HG02588 (cell line): ENCODE results near the gene EFHC2.
"Not testable (repeated sequence)": the region's sequence is repeated elsewhere in the genome, so short reads cannot be mapped to it uniquely, and the experiment has no call there.

Experiments used
- ATAC-seq: cut with Tn5 transposase; IDR thresholded peaks from one replicate; pipeline ENCODE4 v1.9.1; 2021; ENCODE audit warnings: mild to moderate bottlenecking, moderate library complexity; ENCODE audit not compliant: unreplicated experiment

Gene EFHC2

DNA sequence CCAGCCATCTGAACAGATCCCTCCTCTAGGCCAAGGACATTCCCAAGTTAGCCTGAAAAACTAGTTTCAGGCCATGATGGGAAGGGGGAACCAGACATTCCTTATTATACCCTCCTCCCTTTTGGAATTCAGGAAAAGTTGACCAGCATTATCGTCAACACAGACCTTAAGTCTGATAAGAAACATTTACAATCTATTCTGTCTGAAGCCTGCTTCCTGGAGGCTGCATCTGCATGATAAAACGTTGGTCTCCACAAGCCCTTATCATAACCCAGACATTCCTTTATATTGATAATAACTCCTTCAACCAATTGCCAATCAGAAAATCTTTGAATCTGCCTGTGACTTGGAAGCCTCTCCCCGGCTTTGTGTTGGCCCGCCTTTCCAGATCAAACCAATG, 44.3 kb downstream of the EFHC2 start:
- ATAC-seq, result no peak

- ATAC-seq, result no peak
Observed at GRCh38 chrX:44291468-44292092, 51.9 kb downstream of the EFHC2 start.

- ATAC-seq, result no peak
Observed at GRCh38 chrX:44290718-44291117, 52.8 kb downstream of the EFHC2 start.

DNA sequence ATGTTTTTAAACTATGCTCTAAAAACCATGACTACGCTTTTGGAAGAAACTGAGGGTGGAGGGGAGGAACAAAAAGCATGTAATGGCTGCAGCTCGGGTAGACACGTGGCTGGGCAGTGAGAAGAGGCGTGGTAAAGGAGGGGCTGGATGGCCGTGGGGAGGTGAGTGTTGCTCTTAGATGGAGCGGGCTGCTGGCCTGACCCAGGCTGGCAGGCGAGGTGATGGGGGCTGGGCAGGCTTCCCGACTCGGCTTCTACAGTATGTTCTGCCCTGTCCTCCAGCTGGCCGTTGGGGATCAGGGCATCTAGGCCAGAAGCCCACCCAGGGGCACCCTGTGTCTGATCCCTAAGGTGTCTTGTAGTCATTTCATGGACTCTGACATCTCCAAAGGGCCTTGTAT, 60.7 kb downstream of the EFHC2 start:
- ATAC-seq, result no peak

DNA sequence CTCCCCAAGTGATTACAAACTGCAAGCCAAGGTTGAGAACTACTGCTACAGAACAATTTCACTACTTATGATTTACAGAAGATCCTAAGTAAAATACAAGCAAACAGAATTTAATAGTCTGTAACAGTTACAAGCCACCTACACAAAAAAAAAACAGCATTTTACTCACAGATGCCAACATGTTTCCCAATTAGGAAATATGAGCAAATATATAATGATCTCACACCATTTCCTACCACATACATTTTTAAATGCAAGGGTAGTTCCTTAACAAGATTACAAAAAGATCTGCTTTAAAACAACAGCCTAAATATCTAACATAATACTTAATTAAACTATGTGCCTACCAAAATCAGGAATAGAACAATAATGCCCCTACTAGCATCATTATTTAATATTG, 63.4 kb downstream of the EFHC2 start:
- ATAC-seq, result no peak

GRCh38 chrX:44274096-44274495, 69.4 kb downstream of the EFHC2 start:
- no peak for ATAC-seq

- ATAC-seq, result no peak
Observed at GRCh38 chrX:44267861-44268260, 75.6 kb downstream of the EFHC2 start.

GRCh38 chrX:44267116-44267515, 76.4 kb downstream of the EFHC2 start:
- ATAC-seq, result no peak

DNA sequence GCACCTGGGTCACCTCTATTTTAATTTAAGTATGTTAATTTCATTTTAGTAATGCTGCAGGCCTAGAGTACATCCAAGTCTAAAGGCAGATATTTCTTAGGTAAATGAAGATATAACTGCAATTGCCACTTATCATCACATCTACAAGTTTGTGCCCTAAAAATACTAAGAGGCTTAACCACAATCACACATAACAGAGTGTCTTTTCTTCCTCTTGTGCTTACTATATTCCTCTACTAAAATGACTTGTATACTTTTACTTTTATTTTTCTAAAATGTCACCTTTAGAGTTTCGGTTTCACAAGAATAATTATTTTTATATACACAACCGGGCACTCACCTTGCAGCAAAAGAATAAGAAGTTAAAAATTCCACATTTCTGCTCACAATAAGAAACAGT, 77.9 kb downstream of the EFHC2 start:
- ATAC-seq, result no peak

- no peak for ATAC-seq
Observed at GRCh38 chrX:44264936-44265335, 78.5 kb downstream of the EFHC2 start.

DNA sequence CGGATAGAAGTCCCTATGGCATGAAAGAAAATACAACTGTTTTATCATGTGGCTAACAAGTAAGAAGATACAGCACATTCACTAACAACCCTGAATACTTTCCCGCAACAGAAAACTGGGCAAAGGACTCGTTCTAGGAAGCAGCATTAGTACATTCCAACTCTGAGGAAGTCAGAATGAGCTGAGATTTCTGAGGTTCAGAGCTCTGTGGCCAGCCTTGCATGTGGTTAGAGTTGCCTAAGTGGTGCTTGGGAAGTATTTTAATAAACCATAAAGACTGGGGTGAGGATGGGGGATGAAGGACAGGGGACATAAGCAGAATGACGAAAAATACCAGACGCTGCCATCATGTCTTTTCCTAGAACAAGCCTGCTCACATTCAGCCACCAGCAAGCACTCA, 82.2 kb downstream of the EFHC2 start:
- no peak for ATAC-seq

- ATAC-seq, result no peak
Observed at GRCh38 chrX:44260609-44261008, 82.9 kb downstream of the EFHC2 start.

DNA sequence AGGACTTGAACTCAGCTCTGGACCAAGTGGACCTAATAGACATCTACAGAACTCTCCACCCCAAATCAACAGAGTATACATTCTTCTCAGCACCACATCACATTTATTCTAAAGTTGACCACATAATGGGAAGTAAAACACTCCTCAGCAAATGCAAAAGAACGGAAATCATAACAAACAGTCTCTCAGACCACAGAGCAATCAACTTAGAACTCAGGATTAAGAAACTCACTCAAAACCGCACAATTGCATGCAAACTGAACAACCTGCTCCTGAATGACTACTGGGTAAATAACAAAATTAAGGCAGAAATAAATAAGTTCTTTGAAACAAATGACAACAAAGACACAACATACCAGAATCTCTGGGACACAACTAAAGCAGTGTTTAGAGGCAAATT, 87.7 kb downstream of the EFHC2 start:
- ATAC-seq, result not testable (repeated sequence)

GRCh38 chrX:44253575-44253942, 89.9 kb downstream of the EFHC2 start:
- ATAC-seq, result no peak

GRCh38 chrX:44252688-44253574, 90.5 kb downstream of the EFHC2 start:
- ATAC-seq, result peak; percentile 85

DNA sequence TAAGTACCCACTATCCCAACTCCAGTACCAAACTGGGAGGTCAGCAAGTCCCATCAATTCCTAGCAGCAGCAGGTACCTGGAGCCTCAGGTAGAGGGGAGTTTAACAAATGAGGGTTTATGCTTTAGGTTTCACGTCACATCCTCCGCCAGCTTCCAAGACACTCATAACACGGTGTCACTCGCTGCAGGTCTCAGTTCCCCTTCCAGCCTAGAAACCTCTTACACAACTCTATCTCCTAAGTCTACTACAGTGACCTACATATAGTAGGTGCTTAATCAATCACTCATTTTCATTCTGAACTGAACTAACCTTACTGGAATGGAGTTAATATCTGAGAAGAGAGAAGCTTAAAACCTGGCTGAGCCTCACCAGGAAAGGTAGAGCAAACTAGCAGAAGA, 96.0 kb downstream of the EFHC2 start:
- ATAC-seq, result no peak

DNA sequence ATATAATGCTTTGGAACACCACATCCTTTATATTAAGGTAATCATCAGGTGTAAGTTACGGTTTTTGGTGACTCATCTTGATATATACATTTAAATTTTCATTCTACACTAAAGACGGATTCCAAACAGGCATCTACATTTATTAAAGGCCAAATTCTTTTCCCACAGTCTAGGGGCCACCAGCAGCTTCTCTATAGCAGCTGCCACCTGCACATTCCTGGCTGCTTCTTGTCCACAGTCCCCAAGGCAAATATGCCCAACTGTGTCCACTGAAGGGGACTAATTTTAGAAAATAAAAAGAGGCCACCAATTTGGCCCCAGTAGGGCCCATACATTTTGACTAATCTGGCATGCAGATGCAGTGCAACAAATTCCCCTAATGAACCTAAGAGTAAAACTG, 96.6 kb downstream of the EFHC2 start:
- no peak for ATAC-seq

DNA sequence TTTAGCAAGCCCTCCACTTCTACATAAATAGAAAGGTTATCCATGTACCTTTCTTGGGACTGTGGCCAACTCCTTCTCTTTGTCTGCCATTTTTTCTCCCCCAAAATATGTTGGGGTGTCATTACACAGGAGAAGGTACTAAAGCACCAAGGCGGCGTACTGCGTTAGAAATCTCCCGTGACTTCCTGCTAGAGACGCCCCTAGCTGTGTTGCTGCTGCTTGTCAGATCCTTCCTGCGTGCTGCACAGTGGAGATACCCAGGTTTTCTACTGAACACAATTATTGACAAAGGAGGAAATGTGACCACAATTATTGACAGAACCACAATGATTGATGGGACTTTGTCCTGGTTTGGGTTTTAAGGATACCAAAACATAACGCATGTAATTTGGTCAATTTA, 97.7 kb downstream of the EFHC2 start:
- no peak for ATAC-seq

DNA sequence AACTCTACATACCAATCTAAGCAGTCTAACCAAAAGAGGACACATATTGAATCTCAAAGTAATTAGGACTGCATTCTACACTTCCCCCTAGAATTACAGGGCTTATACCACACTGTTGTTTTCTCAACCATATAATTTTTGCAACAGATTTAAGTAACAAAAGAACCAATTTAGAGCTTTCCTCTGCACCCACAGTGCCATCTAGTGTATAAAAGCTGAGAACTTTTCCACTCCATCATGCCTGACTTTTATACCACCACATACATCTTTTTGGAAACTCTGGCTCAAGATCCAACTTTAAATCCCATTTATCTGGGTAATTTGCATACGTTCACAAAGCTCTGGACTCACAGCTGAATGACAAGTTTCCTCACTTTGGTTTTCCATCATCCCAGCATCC, 99.5 kb downstream of the EFHC2 start:
- ATAC-seq, result no peak

DNA sequence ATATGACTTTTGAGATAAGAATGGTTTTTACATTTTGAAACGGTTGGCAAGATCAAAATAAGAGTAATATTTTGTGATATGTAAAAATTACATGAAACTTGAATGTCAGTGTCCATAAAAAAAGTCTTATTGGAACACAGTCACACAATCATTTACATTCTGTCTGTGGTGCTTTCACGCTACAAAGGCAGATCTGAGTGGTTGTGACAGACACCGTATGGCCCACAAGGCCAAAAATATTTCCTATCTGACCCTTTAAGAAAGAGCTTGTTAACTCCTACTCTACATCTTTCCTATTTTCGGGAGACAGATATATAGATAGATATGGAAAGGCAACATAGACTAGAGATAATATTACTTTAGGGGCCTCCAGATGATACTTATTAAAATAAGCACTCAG, 101.9 kb downstream of the EFHC2 start:
- ATAC-seq, result no peak

DNA sequence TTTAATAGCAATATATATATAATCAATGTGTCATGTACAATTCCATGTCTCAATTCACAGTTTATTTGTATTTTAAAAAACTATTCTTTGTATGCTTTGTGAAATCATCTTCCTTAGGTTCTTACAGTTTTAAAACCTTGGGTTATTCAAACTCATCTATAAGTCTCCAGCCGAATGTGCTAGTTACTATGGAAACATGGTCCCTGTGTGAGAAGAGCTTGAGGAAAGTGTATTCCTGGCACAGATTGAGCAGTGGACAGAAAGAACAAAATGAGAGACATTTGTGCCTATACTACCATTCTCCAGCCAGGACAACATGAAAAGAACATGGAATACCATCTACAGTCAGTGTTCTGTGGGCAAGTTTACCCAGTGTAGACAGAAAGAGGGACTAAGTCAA, 103.4 kb downstream of the EFHC2 start:
- no peak for ATAC-seq

DNA sequence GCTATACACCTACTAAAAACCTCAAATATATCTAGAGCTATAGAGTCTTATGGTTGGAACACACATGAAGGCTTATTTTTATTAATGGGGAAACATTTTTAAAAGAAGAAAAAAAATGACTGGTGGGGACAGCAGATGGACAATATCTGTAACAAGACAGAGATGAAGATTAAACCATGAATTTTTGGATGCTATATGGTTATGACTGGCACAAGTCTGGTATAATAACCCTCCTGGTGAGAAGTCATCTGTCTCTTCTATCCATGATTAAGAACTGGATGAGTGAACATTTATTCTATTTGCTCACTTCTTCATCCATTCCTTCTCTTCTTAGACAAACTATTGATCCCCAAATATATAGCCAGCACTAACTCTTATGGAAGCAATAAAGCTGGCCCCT, 104.4 kb downstream of the EFHC2 start:
- ATAC-seq, result no peak

DNA sequence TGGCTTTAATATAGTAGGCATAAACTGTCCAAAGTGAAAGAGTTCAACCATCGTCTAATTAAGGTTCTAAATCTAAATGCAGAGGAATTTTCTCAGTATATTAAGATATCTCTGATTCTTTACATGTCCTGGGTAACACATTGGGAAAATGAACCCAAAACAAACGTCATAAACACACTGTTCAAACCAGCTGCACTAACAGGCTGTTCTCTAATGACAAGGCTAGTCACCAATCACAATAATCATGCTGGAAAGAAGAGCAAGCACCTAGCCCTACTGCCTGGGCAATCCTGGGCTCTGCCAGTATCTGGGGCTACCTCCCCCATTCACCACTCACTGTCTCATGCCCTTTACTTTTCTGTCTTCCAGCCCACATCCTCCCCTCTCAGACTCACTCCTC, 107.9 kb downstream of the EFHC2 start:
- no peak for ATAC-seq
